OCI-LY7 (cell line): ENCODE measurements around the gene SPRED2. TPM values are rescaled to one million over a fixed set of nuclear protein-coding genes. Genes with fewer than 3 reads are reported as not detected.

Source experiments
- BruUV-seq: library from RNA; stranded (reverse); fragments of 400-500 nt; replicated peaks from 2 replicates; lab custom pipeline; 2021; lab: Mats Ljungman, UMichigan
- CTCF ChIA-PET: fragments of 300-600 bp; sonication (Branson Sonifier 250); formaldehyde crosslinking; loops from one replicate; lab custom pipeline; 2022; ENCODE audit warnings: antibody characterized with exemption; ENCODE audit not compliant: unreplicated experiment; lab: Charles Lee
- POLR2A ChIA-PET: fragments of 300-600 bp; sonication (Branson Sonifier 250); formaldehyde crosslinking; loops from one replicate; lab custom pipeline; 2022; ENCODE audit warnings: antibody characterized with exemption; lab: Charles Lee
- DNase-seq: peaks from one replicate; pipeline ENCODE4 v3.0.0-alpha.2; 2015; ENCODE audit warnings: low spot score
- H2AFZ ChIP-seq: fragments of 200-600 bp; sonication (generic), shearing (Covaris generic); 2 replicates; pipeline ENCODE4 v1.6.1; 2014; ENCODE audit warnings: mild to moderate bottlenecking, antibody characterized with exemption, low read length, moderate library complexity
- H3K27ac ChIP-seq: fragments of 200-600 bp; sonication (generic); 2 replicates; pipeline ENCODE4 v1.5.1; 2014; ENCODE audit warnings: mixed run types, low read depth, mild to moderate bottlenecking, moderate library complexity, low read length, inconsistent platforms; ENCODE audit not compliant: poor library complexity, severe bottlenecking
- H3K36me3 ChIP-seq: fragments of 200-600 bp; sonication (generic); 2 replicates; pipeline ENCODE4 v1.6.1; 2014; ENCODE audit warnings: mild to moderate bottlenecking, antibody characterized with exemption, low read length, moderate library complexity, mixed read lengths; ENCODE audit not compliant: insufficient read depth
- H3K4me1 ChIP-seq: fragments of 200-600 bp; sonication (generic); 2 replicates; pipeline ENCODE4 v1.5.1; 2014; ENCODE audit warnings: mild to moderate bottlenecking, low read length; ENCODE audit not compliant: insufficient read depth, poor library complexity, severe bottlenecking
- H3K4me2 ChIP-seq: fragments of 200-600 bp; sonication (generic); 2 replicates; pipeline ENCODE4 v1.6.1; 2014; ENCODE audit warnings: mild to moderate bottlenecking, low read length
- H3K4me3 ChIP-seq: fragments of 200-600 bp; sonication (generic); 2 replicates; pipeline ENCODE4 v1.5.1; 2014; ENCODE audit warnings: mild to moderate bottlenecking, low read depth, low read length; ENCODE audit not compliant: poor library complexity, severe bottlenecking
- H3K79me2 ChIP-seq: fragments of 200-600 bp; sonication (generic); 2 replicates; pipeline ENCODE4 v1.6.1; 2016; ENCODE audit warnings: low read depth, mild to moderate bottlenecking, low read length, moderate library complexity, mixed read lengths; ENCODE audit not compliant: insufficient read depth
- H3K9me2 ChIP-seq: fragments of 200-600 bp; sonication (generic); 2 replicates; pipeline ENCODE4 v1.6.1; 2016; ENCODE audit warnings: mild to moderate bottlenecking, low read length, mixed read lengths; ENCODE audit not compliant: insufficient read depth
- H3K9me3 ChIP-seq: fragments of 200-600 bp; sonication (generic); 2 replicates; pipeline ENCODE4 v1.6.1; 2014; ENCODE audit warnings: mild to moderate bottlenecking, mixed run types, low read length, mixed read lengths
- H4K20me1 ChIP-seq: fragments of 200-600 bp; sonication (generic); 2 replicates; pipeline ENCODE4 v1.6.1; 2014; ENCODE audit warnings: mild to moderate bottlenecking, antibody characterized with exemption, low read length, moderate library complexity, mixed read lengths; ENCODE audit not compliant: insufficient read depth
- EZH2phosphoT487 ChIP-seq: fragments of 200-600 bp; sonication (generic); IDR thresholded peaks from 2 replicates; pipeline ENCODE4 v1.6.1; 2018; ENCODE audit warnings: low read depth, borderline replicate concordance, mild to moderate bottlenecking, mixed run types, antibody characterized with exemption, low read length, moderate library complexity, mixed read lengths
- intact Hi-C: fragments of 100-400 bp; cut with micrococcal nuclease; formaldehyde crosslinking; loops from one replicate; pipeline ENCODE4 v1.10.0; 2022; ENCODE audit not compliant: unreplicated experiment
- total RNA-seq, 2 experiments: library from RNA; depleted of rRNA in 1 of 2; stranded (reverse); fragments of >200 nt in 1 of 2; shearing (Covaris generic) in 1 of 2; gene quantifications; 2 replicates each; pipeline ENCODE4 v1.2.3, GENCODE V29; 2014 to 2022
- TF ChIP-seq, protein P1 (sequence below): fragments of 200-600 bp; sonication (generic); conservative IDR thresholded peaks from 2 replicates; pipeline ENCODE4 v1.5.1; 2014; ENCODE audit warnings: mild to moderate bottlenecking, antibody characterized with exemption, low read length, moderate library complexity, mixed read lengths

The SPRED2 gene
- total RNA-seq, 2 experiments from 2014 or later = 8.0 to 49.1 TPM

DNA sequence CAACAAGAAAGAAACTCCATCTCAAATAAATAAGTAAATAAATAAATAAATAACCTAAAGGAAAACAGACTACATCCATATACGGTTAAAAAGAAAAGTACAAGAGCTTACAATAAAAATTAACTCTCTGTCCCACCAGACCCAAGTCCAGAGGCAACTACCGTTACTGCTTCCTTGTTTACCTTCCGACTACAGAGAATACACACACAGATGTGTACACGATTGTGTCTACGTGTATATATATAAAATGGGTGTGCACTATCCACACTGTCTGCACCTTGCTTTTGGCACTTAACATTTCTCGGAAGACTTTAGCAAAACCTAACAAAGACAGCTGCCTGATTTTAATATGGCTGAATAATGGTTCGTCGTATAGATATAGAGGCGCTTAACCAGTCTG lies 134.9 kb downstream of the SPRED2 start:
- no peak overlapping the region for H3K27ac ChIP-seq
- no peak overlapping the region for H3K4me2 ChIP-seq
- CTCF ChIA-PET = interaction anchor here (0.8 kb wide), 1 partner anchor 252 kb away, joined by 3 read pairs; no protein-coding TSS in a partner anchor

GRCh38 chr2:65296971-65297370 lies 135.4 kb downstream of the SPRED2 start:
- H3K9me3 ChIP-seq = no peaks in the 10 kb centered on the region
- H3K9me2 ChIP-seq = no peaks in the 10 kb centered on the region
- DNase-seq = no peak
- H3K4me2 ChIP-seq = peak overlapping the region; percentile 24
- H3K79me2 ChIP-seq = no peaks in the 10 kb centered on the region
- intact Hi-C loops = no loop called here
- CTCF ChIA-PET = interaction anchor here (0.8 kb wide), 1 partner anchor 253 kb away, joined by 3 read pairs; no protein-coding TSS in a partner anchor
- no peaks in the 10 kb centered on the region for H3K36me3 ChIP-seq
- H3K4me3 ChIP-seq = no peak overlapping the region
- H3K27ac ChIP-seq = no peak overlapping the region
- POLR2A ChIA-PET = interaction anchor here (1.2 to 1.6 kb wide), 2 partner anchors 9 to 87 kb away, joined by 3 to 8 read pairs; no protein-coding TSS in a partner anchor
- no peak overlapping the region for H2AFZ ChIP-seq
- no TSS peak for BruUV-seq
- H3K4me1 ChIP-seq = peaks cover 35% of the 10 kb centered on the region
- H4K20me1 ChIP-seq = no peaks in the 10 kb centered on the region
- TF ChIP-seq, protein P1, sequence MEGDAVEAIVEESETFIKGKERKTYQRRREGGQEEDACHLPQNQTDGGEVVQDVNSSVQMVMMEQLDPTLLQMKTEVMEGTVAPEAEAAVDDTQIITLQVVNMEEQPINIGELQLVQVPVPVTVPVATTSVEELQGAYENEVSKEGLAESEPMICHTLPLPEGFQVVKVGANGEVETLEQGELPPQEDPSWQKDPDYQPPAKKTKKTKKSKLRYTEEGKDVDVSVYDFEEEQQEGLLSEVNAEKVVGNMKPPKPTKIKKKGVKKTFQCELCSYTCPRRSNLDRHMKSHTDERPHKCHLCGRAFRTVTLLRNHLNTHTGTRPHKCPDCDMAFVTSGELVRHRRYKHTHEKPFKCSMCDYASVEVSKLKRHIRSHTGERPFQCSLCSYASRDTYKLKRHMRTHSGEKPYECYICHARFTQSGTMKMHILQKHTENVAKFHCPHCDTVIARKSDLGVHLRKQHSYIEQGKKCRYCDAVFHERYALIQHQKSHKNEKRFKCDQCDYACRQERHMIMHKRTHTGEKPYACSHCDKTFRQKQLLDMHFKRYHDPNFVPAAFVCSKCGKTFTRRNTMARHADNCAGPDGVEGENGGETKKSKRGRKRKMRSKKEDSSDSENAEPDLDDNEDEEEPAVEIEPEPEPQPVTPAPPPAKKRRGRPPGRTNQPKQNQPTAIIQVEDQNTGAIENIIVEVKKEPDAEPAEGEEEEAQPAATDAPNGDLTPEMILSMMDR = no peak
- TF ChIP-seq EZH2phosphoT487 = no peak

More for the DNA sequence above, 134.9 kb downstream of the SPRED2 start:
- no peaks in the 10 kb centered on the region for H3K79me2 ChIP-seq
- no TSS peak for BruUV-seq
- H3K36me3 ChIP-seq = no peaks in the 10 kb centered on the region
- DNase-seq = no peak
- POLR2A ChIA-PET = interaction anchor here (0.6 to 1.6 kb wide), 3 partner anchors 10 to 86 kb away, joined by 3 to 8 read pairs (median 3); no protein-coding TSS in a partner anchor
- H3K9me2 ChIP-seq = no peaks in the 10 kb centered on the region
- H4K20me1 ChIP-seq = no peaks in the 10 kb centered on the region
- no peak for TF ChIP-seq EZH2phosphoT487
- TF ChIP-seq, protein P1 = no peak
- H3K9me3 ChIP-seq = no peaks in the 10 kb centered on the region
- no peak overlapping the region for H2AFZ ChIP-seq
- intact Hi-C loops = no loop called here
- H3K4me3 ChIP-seq = no peak overlapping the region
- peaks cover 41% of the 10 kb centered on the region for H3K4me1 ChIP-seq

- ChIA-PET CTCF (no interaction called here), POLR2A (interaction anchor here (1.2 kb wide), 1 partner anchor 304 kb away, joined by 3 read pairs; no protein-coding TSS in a partner anchor)
- Histone ChIP-seq H2AFZ (no peak overlapping the region), H3K9me2 (no peaks in the 10 kb centered on the region), H4K20me1 (no peaks in the 10 kb centered on the region), H3K4me1 (peaks cover 12% of the 10 kb centered on the region), H3K27ac (no peak overlapping the region), H3K79me2 (no peaks in the 10 kb centered on the region), H3K36me3 (no peaks in the 10 kb centered on the region), H3K4me3 (no peak overlapping the region), H3K9me3 (no peaks in the 10 kb centered on the region), H3K4me2 (no peak overlapping the region)
- BruUV-seq = no TSS peak
- intact Hi-C loops = no loop called here
- TF ChIP-seq EZH2phosphoT487 = no peak
- TF ChIP-seq, protein P1 = no peak
- DNase-seq = no peak
These were observed 137.7 kb downstream of the SPRED2 start for GRCh38 chr2:65294701-65295100.
